ENCODE measurements around the gene MYO18A.

Gene MYO18A

DNA sequence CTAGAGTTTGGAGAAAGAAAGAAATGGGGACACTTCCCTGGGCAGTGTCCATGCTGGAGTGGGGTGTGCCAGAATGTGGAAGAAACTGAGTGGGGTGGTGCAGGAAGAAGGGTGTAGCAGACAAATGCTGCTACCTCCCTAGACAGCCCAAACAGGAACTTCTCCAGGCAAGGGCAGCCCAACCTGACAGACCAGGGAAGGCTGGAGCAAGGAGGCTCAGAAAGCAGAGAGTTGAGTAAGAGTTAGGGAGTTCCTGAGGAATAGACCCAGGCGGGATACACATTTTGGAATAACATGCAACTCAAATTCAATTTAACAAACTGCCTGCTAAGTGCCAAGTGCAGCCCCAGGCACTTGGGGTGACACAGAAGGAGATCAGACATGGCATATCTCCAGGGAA is 1.0 kb upstream of the MYO18A start:
- TF ChIP-seq, protein P1, sequence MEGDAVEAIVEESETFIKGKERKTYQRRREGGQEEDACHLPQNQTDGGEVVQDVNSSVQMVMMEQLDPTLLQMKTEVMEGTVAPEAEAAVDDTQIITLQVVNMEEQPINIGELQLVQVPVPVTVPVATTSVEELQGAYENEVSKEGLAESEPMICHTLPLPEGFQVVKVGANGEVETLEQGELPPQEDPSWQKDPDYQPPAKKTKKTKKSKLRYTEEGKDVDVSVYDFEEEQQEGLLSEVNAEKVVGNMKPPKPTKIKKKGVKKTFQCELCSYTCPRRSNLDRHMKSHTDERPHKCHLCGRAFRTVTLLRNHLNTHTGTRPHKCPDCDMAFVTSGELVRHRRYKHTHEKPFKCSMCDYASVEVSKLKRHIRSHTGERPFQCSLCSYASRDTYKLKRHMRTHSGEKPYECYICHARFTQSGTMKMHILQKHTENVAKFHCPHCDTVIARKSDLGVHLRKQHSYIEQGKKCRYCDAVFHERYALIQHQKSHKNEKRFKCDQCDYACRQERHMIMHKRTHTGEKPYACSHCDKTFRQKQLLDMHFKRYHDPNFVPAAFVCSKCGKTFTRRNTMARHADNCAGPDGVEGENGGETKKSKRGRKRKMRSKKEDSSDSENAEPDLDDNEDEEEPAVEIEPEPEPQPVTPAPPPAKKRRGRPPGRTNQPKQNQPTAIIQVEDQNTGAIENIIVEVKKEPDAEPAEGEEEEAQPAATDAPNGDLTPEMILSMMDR (IDR thresholded peaks at IDR 0.05; ENCODE audit: low read depth, low read length) = no peak
- no peak for DNase-seq (ENCODE audit: low read depth, low spot score)
- H3K4me3 ChIP-seq (ENCODE audit: low read depth, low read length) = no peak overlapping the region
- in situ Hi-C loops (cut with HindIII; ENCODE audit: low sequenced_read_pairs) = no loop called here

DNA sequence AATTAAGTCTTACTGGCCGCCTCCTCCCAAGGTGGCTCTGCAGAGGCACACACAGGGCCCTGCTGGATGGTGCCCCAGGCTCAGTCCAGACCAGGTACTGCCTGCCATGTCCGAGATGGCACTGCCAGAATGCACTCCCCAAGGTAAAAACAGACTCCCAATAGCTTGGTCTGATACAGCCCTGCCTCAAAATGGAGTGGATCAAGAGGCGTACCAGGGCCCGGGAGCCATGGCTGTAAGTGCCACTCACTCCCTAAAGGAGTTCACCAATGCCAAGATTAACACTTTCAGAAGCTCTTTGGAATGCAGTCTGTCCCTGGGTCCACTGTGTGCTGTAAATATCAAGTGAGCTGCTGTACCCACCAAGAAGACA is 576 bp upstream of the MYO18A start:
- in situ Hi-C loops (cut with HindIII; ENCODE audit: low sequenced_read_pairs) = no loop called here
- H3K4me3 ChIP-seq (ENCODE audit: low read depth, low read length) = peak overlapping the region; percentile 29
- TF ChIP-seq, protein P1 (IDR thresholded peaks at IDR 0.05; ENCODE audit: low read depth, low read length) = no peak
- DNase-seq (ENCODE audit: low read depth, low spot score) = no peak

DNA sequence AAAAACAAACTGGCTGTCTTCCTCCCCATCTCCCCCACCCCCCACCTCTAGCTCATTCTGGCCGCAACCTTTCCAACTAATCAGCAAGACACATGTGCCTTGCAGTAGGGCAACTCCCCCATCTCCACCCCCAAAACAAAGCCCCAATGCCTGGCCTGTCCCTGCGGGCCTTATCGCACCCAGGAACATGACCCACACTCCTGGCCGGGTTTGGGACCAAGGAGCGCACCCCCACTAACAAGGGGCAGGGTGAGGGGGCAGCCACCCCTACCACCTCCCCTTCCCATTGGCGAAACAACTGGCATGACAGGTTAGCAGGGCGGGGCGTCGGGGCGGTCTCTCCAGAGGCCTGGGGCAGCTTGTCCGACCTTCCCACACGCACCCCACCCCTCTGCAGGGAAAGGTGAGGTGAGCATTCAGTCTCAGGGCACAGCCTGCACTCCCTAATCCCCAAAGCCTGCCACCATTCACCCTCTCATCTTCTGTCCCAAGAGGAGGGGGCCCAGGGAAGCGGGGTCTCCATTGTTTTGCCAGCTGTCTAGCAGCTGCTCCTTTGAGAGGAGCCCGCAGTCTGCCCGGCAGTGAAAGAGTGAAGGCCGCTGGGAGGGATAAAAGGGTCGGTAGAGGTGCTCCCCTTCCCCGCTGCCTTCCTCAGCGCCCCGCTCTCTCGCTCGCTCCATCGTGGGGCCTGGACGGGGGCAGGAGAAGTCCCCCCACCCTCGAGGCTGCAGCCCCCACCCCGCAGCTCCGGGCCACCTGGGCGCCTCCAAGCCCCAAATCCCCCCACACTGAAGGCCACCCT is 765 bp downstream of the MYO18A start:
- in situ Hi-C loops (cut with HindIII; ENCODE audit: low sequenced_read_pairs) = no loop called here
- no peak for DNase-seq (ENCODE audit: low read depth, low spot score)
- TF ChIP-seq, protein P1 (IDR thresholded peaks at IDR 0.05; ENCODE audit: low read depth, low read length) = no peak
- H3K4me3 ChIP-seq (ENCODE audit: low read depth, low read length) = peak overlapping the region; percentile 59

DNA sequence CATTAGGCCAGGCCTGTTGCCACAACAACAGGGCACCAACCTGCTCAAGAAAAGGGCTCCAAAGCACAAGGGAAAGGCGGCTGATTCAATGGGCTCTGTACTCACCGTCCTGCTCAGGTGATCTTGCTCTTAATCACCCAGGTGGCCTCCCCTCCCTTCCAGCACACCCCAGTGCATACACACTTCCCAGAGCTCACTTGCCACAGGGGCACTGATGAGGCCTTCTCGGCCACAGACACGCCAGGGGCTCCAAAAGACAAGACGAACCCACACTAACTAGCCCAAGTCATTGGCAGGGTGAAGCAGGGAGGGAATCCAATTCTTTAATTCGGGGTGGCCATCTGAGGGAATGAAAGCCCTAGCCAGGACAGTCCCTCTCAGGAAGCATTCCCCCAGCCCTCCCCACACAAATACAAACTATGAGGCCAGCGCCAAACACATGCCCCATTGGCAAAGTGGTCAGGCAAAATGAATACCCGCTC is 1.4 kb downstream of the MYO18A start:
- DNase-seq (ENCODE audit: low read depth, low spot score) = no peak
- TF ChIP-seq, protein P1 (IDR thresholded peaks at IDR 0.05; ENCODE audit: low read depth, low read length) = no peak
- in situ Hi-C loops (cut with HindIII; ENCODE audit: low sequenced_read_pairs) = no loop called here
- H3K4me3 ChIP-seq (ENCODE audit: low read depth, low read length) = no peak overlapping the region

DNA sequence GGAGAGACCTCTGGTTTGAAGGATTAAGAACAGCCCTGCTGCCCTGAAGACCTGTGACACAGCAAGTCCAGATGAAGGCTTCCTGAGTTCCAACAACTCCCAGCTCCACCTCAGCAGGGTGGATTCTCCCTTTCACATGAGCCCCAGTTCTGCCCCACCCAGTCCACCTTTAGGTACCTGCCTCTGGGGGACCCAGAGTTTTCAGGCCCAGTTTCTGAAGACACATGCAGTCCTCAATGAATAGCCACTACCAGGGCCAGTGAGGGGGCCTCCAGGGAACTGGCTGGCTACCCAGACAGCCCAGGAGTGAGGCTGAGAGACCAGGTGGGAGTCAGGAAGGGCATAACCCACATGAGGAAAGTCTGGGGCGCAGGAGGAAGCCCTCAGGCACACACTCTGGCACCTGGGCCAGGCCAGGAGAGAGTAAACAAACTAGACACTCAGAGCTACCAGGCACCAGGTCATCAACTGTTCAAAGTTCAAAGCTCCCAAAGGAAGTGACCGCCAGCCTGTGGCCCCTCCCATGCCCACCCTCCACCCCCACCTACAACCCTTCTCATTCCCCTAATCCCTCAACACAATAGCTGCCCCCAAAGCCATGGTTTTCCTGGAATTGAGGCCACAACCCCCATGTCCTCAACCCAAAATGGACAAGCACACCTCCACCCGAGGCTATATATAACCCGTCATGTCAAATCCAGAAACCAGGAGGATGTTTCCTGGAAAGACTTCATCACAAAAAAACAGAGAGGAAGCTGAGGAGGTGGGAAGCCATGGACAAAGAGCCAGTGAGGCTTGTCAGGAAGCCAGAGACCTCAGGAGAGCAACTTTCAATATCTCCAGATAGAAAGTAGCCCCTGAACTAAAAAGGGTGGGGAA is 2.1 kb downstream of the MYO18A start:
- DNase-seq (ENCODE audit: low read depth, low spot score) = no peak
- no peak overlapping the region for H3K4me3 ChIP-seq (ENCODE audit: low read depth, low read length)
- in situ Hi-C loops (cut with HindIII; ENCODE audit: low sequenced_read_pairs) = no loop called here
- TF ChIP-seq, protein P1 (IDR thresholded peaks at IDR 0.05; ENCODE audit: low read depth, low read length) = no peak

DNA sequence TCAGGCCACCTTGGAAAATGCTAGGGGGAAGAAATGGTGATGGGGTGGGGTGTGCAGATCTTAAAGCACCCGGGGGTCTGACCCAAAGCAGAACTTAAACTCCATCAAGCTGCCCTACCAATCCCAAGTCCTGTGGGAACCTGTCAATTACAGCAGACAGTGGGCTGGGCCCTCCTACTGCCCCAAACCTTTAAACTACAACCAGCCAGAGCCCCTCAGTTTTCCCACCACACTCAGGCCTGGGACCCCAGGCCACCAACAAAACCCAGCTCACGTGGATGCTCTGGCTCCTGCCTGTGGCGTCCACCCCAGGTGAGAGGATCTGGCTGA is 2.7 kb downstream of the MYO18A start:
- no peak overlapping the region for H3K4me3 ChIP-seq (ENCODE audit: low read depth, low read length)
- TF ChIP-seq, protein P1 (IDR thresholded peaks at IDR 0.05; ENCODE audit: low read depth, low read length) = no peak
- DNase-seq (ENCODE audit: low read depth, low spot score) = no peak
- in situ Hi-C loops (cut with HindIII; ENCODE audit: low sequenced_read_pairs) = no loop called here
